Measurements from ENCODE around the gene PTPN1.

GRCh38 chr20:50611128-50611810 is 101.1 kb downstream of the PTPN1 start:
- TF ChIP-seq CTCF (IDR thresholded peaks at IDR 0.05) (no peak), POLR2A (IDR thresholded peaks at IDR 0.05) (no peak), EP300 (IDR thresholded peaks at IDR 0.05) (no peak), POLR2AphosphoS5 (IDR thresholded peaks at IDR 0.05) (no peak)

Data from stomach (tissue), 4 donors.